SK-N-MC (cell line): ENCODE results near the gene ATP6AP1.

Experiments
- EZH2 ChIP-seq: fragments of 200-600 bp; sonication (generic); IDR thresholded peaks from one replicate; pipeline ENCODE4 v1.6.1; 2017; ENCODE audit warnings: antibody characterized with exemption
- FOXP2 ChIP-seq: optimal IDR thresholded peaks from 2 replicates; pipeline ENCODE3; 2011; ENCODE audit warnings: mild to moderate bottlenecking, moderate library complexity; ENCODE audit not compliant: insufficient read depth; ENCODE audit errors: extremely low read length, control extremely low read depth
- POLR2AphosphoS5 ChIP-seq: IDR thresholded peaks from 2 replicates; pipeline ENCODE4 v1.6.1; 2012; ENCODE audit warnings: mild to moderate bottlenecking, low read depth, low read length, borderline replicate concordance

GRCh38 chrX:154457491-154458115, 29.1 kb downstream of the ATP6AP1 start:
- TF ChIP-seq POLR2AphosphoS5 (no peak), EZH2 (no peak), FOXP2 (no peak)
